Coronary artery (tissue), 2 donors: ENCODE measurements around the gene EFTUD2.

Source experiments
- DNase-seq: peaks from one replicate; pipeline ENCODE4 v3.0.0-alpha.2; 2017; ENCODE audit warnings: low spot score
- H3K27ac ChIP-seq, 2 donors: fragments of 200-600 bp; sonication (generic); one replicate each; pipeline ENCODE4 v1.5.1; 2016 to 2019
- H3K4me3 ChIP-seq: fragments of 200-600 bp; sonication (generic); 2 replicates; pipeline ENCODE4 v1.5.1; 2016; ENCODE audit warnings: mild to moderate bottlenecking, moderate library complexity
- CTCF ChIP-seq: fragments of 200-600 bp; sonication (generic); IDR thresholded peaks from one replicate; pipeline ENCODE4 v1.5.1; 2019; ENCODE audit warnings: antibody characterized with exemption

Gene EFTUD2

DNA sequence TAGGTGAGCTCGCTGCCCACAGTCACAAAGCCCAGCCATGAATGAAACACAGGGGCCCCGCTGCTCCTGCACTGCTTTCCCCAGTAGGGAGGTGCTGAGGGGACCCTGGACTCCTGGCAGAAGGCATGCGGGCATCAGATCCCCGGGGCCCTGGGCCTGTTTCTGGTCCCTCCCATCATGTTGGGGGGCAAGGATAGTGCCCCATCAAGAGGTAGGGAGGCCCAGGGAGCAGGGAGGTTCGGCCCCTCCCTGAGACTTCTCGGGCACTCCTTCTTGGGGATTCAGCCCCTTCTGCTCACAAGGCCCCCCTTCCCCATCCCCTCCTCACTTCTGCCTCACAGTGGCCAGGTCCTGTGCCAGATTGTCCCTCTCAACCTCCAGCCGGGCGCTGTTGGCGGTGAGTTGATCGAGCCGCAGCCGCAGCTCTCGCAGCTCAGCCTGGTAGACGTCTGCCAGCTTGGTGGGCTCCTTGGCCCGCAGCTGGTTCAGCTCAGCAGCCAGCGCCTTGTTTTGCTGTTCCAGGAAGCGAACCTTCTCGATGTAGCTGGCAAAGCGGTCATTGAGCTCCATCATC, 15.5 kb upstream of the EFTUD2 start:
- no peak for TF ChIP-seq CTCF
- H3K27ac ChIP-seq: no peak overlapping the region
- DNase-seq: no peak
- no peak overlapping the region for H3K4me3 ChIP-seq

DNA sequence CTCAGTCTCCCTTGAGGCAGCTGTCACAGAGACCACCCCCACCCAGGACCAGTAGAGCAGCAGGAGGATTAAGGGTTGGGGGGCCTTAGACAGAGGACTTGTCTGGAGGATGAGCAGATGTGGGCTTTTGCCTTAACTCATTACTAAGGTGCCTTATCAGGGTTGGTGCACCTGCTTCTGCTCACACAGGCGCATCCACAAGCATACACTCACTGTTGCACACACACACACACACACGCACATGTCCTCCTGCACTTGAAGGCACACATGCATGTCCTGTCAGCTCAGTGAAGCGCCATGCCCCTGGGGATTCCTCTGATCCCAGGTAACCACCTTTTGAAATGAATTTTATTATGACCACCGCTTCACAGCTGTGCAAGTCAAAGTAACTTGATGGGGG, 14.9 kb upstream of the EFTUD2 start:
- H3K27ac ChIP-seq: no peak overlapping the region
- no peak for TF ChIP-seq CTCF
- no peak for DNase-seq
- no peak overlapping the region for H3K4me3 ChIP-seq

DNA sequence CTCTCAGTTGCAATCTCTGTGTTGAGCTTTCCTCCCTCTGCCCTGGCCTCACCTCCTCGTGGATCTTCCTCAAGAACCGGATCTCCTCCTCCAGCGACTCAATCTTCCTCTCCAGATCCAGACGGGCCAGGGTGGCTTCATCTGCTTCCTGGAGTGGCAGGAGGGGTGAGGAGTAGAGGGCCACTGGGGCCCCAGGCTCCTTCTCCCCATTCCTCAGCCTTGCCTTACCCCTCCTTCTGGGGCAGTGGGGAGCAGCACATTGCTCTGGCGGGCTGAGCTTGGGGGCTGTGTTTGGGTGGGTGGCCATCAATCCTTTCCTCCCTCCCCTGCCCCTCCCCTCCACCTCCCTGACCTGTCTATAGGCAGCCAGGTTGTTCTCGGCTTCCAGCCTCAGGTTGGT, 14.4 kb upstream of the EFTUD2 start:
- TF ChIP-seq CTCF: no peak
- DNase-seq: no peak
- Histone ChIP-seq H3K4me3 (no peak overlapping the region), H3K27ac (no peak overlapping the region)

GRCh38 chr17:44912763-44913544, 13.7 kb upstream of the EFTUD2 start:
- no peak for DNase-seq
- H3K27ac ChIP-seq: no peak overlapping the region
- no peak overlapping the region for H3K4me3 ChIP-seq
- TF ChIP-seq CTCF: no peak

DNA sequence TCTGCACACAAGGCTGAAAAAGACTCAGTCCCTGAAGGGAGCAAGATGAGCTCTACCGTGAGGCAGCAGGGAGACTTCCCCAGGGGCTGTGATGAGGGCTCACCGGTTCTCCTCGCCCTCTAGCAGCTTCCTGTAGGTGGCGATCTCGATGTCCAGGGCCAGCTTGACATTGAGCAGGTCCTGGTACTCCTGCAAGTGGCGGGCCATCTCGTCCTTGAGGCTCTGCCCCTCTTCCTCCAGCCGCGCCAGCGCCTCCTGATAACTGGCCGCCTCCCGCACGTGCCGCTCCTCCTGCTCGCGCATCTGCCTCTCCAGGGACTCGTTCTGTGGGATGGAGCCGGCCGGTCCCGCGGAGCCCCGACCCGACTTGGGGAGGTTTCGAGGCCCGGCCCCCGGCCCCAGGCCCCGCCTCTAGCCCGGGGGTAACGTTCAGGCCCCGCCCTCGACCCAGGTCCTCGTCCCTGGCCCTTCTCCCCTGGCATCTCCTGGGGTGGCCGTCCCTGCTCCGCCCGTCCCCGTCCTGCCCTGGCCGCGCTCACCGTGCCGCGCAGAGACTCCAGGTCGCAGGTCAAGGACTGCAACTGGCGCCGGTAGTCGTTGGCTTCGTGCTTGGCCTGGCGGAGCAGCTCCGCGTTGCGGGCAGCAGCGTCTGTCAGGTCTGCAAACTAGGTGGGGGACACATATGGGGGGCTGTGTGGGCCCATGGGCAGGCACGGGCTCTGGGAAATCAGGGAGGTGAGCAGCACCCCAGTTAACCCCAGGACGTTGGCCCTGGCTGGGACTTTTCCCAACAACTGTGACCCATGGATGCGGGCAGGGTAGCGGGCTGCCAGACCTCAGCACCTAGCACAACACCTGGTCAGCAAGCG, 12.1 kb upstream of the EFTUD2 start:
- TF ChIP-seq CTCF: no peak
- Histone ChIP-seq H3K4me3 (peak overlapping the region; percentile 61), H3K27ac (no peak overlapping the region)
- DNase-seq: no peak

DNA sequence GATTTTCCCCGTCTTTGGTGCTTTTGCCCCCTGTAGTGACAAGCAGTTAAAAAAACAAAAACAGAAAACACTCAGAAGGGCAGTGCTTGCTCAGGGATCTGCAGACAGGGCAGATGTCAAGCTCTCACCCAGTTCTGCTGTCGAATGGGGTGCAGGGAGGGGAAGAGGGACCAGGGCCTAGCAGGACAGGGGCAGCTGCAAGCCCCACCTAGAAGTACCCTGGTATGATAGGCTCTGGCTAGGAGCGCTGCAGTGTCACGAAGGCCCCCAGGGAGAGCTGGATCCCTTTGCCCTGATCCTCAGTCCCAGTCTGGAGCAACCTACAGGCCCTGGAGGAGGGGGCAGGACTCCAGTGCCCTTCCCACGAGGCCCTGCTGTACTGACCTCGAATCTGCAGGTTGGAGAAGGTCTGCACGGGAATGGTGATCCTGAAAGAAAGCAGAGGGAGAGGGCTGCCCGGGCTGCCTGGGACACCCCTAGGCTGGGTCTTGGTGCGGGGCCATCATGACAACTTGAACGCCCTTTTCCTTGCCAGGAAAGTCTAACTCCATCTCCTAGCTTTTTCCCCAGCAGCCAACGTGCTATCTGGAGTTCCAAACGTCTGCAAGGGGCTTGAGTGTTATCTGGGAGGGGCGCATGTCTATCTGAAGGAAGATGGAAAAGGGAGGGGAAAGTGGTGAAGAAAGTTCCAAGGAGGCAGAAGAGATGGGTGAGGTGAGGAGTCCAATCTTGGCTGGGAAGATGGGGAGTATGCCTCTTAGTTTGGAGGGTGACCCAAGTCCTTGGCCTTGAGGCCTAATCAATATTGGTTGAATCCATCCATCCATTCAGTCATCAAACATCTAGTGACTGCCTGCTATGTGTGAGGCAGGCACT, 11.2 kb upstream of the EFTUD2 start:
- no peak for DNase-seq
- no peak overlapping the region for H3K27ac ChIP-seq
- no peak overlapping the region for H3K4me3 ChIP-seq
- no peak for TF ChIP-seq CTCF
